ENCODE measurements around the gene GPHN. TPM values are rescaled to one million over a fixed set of nuclear protein-coding genes. Genes with fewer than 3 reads are reported as not detected.

GPHN gene
- total RNA-seq, result 10 to 100 TPM; 16.0 to 17.6 TPM

- Mint-ChIP-seq H3K9me3 (no peaks in the 10 kb centered on the region), H3K27me3 (peaks cover 11% of the 10 kb centered on the region), H3K27ac (peak within 1 kb of the TSS; percentile 94), H3K4me3 (peak within 1 kb of the TSS; percentile 98), H3K36me3 (peaks cover 1% of the 10 kb centered on the region), H3K4me1 (peaks cover 24% of the 10 kb centered on the region)
- DNase-seq (peak; percentile 89), ATAC-seq (ENCODE audit: low read depth) (peak; percentile 97)
- POLR2A ChIA-PET, result interaction anchor here (0.8 to 2.6 kb wide), 3 partner anchors 9 to 1405 kb away, joined by 3 to 16 read pairs (median 10); partner anchors contain the start of gene MAX
Observed at GRCh38 chr14:66507722-66508546, at the start of gene GPHN. GPHN (plus strand) TSS chr14:66508147.

- Mint-ChIP-seq H3K4me3 (no peak overlapping the region), H3K9me3 (peaks cover 1% of the 10 kb centered on the region), H3K36me3 (no peaks in the 10 kb centered on the region), H3K27me3 (no peaks in the 10 kb centered on the region), H3K4me1 (no peaks in the 10 kb centered on the region), H3K27ac (no peak overlapping the region)
- no peak for DNase-seq
- POLR2A ChIA-PET, result no interaction called here
- ATAC-seq (ENCODE audit: low read depth), result no peak
Observed at GRCh38 chr14:66459603-66460002, 48.3 kb upstream of the GPHN start.

DNA sequence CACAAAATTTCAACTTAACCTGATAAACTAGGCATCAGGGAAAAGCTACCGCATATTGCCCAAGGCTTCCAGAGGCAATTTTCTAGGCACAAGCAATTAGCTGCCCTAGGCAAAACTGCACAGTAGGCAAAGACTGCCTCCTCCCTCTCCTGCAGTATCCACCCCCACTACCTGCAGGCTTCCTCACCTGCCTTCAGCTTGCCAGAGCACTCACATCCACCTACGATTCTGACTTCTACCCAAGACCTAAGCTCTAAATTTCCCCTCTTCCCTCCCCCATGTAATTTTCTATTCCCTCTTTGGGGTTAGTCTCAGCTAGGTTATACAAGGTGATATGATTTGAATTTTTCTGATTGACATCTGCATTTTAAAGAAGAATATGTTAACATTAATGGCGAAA lies 43.7 kb upstream of the GPHN start:
- DNase-seq, result no peak
- H3K4me1 Mint-ChIP-seq, result no peaks in the 10 kb centered on the region

DNA sequence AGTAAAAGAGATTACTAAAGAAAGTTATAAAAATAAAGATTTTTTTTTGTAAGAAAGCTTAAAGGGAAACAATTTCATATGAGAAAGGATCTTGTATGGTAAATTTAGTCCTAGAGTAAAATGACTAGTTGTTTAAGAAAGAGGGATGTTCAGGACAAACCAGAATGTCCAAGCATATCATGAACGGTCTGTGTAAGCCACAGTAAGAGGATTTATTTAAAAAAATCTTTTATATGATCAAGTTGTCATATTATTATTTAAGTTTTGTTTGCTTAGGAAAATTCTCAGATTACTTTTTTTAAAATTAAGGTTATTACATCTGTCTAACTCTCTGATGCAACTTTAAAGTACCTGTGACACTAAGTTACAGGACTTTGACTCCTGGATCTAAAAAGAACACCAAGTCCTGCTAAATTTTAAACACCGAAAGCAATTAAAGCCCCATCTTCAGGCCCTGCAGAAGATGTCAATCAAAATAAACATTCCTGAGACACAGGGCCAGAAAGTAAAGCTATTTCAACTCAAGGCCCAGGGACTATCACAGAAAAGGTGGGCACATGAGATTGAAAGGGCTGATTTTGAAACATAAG lies 39.1 kb upstream of the GPHN start:
- no peaks in the 10 kb centered on the region for H3K4me1 Mint-ChIP-seq
- H3K9me3 Mint-ChIP-seq, result peaks cover 16% of the 10 kb centered on the region
- H3K27ac Mint-ChIP-seq, result no peak overlapping the region

More for the DNA sequence above, 43.7 kb upstream of the GPHN start:
- Mint-ChIP-seq H3K27me3 (no peaks in the 10 kb centered on the region), H3K9me3 (no peaks in the 10 kb centered on the region), H3K4me3 (no peak overlapping the region), H3K27ac (no peak overlapping the region), H3K36me3 (peaks cover 2% of the 10 kb centered on the region)
- ATAC-seq (ENCODE audit: low read depth), result no peak
- POLR2A ChIA-PET, result no interaction called here

GRCh38 chr14:66471584-66471983 lies 36.4 kb upstream of the GPHN start:
- H3K4me1 Mint-ChIP-seq, result no peaks in the 10 kb centered on the region
- H3K9me3 Mint-ChIP-seq, result peaks cover 17% of the 10 kb centered on the region
- POLR2A ChIA-PET, result no interaction called here
- peaks cover 9% of the 10 kb centered on the region for H3K36me3 Mint-ChIP-seq
- no peak overlapping the region for H3K27ac Mint-ChIP-seq
- ATAC-seq (ENCODE audit: low read depth), result no peak
- H3K27me3 Mint-ChIP-seq, result no peaks in the 10 kb centered on the region
- H3K4me3 Mint-ChIP-seq, result no peak overlapping the region
- DNase-seq, result no peak

More for the DNA sequence above, 39.1 kb upstream of the GPHN start:
- ATAC-seq (ENCODE audit: low read depth) (no peak), DNase-seq (no peak)
- H3K4me3 Mint-ChIP-seq, result no peak overlapping the region
- POLR2A ChIA-PET, result no interaction called here
- no peaks in the 10 kb centered on the region for H3K27me3 Mint-ChIP-seq
- peaks cover 10% of the 10 kb centered on the region for H3K36me3 Mint-ChIP-seq

DNA sequence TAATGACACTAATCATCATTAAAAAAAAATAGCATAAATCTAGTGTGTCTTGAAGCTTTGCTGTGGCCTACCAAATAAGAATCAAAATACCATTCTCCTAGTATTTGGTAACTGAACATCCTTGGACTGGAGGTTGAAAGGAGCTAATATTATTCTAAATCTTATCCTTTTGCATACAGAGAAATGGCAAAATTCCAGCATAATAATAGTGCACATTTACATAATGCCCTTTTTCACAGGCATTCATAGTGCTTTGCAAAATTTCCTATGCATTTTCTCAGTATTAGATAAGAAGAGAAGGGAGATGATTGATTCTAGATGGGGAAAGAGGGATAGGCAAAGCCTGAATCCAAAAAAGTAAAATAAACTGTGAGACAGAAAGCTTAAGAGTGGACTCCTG lies 35.7 kb upstream of the GPHN start:
- Mint-ChIP-seq H3K4me1 (no peaks in the 10 kb centered on the region), H3K4me3 (no peak overlapping the region), H3K9me3 (peaks cover 17% of the 10 kb centered on the region), H3K27me3 (no peaks in the 10 kb centered on the region), H3K36me3 (peaks cover 9% of the 10 kb centered on the region), H3K27ac (no peak overlapping the region)
- POLR2A ChIA-PET, result no interaction called here
- DNase-seq (no peak), ATAC-seq (ENCODE audit: low read depth) (no peak)

GRCh38 chr14:66473223-66473622 lies 34.7 kb upstream of the GPHN start:
- Mint-ChIP-seq H3K27me3 (no peaks in the 10 kb centered on the region), H3K4me1 (no peaks in the 10 kb centered on the region), H3K27ac (no peak overlapping the region)

DNA sequence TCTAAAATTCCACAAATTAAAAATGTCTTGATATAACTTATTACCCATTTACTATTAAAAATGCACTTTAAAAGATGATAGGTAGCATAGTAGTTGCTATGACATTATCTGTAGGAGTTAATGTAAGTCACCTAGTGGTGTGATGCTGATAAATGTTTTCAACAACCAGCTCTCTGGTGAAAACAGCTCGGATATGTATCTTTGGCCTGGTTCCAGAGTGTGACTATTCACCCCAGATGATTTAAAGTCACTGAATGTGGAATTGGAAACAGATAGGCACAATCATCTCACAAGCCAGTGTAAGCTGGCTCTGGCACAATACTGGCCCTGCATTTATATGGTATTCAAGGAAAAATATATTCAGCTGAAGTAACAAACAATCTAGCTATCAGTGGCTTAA lies 31.0 kb upstream of the GPHN start:
- H3K27me3 Mint-ChIP-seq, result no peaks in the 10 kb centered on the region
- H3K4me3 Mint-ChIP-seq, result no peak overlapping the region
- DNase-seq (no peak), ATAC-seq (ENCODE audit: low read depth) (no peak)
- peaks cover 9% of the 10 kb centered on the region for H3K9me3 Mint-ChIP-seq
- peaks cover 5% of the 10 kb centered on the region for H3K36me3 Mint-ChIP-seq
- POLR2A ChIA-PET, result no interaction called here
- H3K27ac Mint-ChIP-seq, result no peak overlapping the region
- peaks cover 2% of the 10 kb centered on the region for H3K4me1 Mint-ChIP-seq

More at GRCh38 chr14:66473223-66473622, 34.7 kb upstream of the GPHN start:
- peaks cover 9% of the 10 kb centered on the region for H3K36me3 Mint-ChIP-seq
- peaks cover 17% of the 10 kb centered on the region for H3K9me3 Mint-ChIP-seq
- POLR2A ChIA-PET, result no interaction called here
- no peak overlapping the region for H3K4me3 Mint-ChIP-seq
- no peak for ATAC-seq (ENCODE audit: low read depth)
- DNase-seq, result no peak

DNA sequence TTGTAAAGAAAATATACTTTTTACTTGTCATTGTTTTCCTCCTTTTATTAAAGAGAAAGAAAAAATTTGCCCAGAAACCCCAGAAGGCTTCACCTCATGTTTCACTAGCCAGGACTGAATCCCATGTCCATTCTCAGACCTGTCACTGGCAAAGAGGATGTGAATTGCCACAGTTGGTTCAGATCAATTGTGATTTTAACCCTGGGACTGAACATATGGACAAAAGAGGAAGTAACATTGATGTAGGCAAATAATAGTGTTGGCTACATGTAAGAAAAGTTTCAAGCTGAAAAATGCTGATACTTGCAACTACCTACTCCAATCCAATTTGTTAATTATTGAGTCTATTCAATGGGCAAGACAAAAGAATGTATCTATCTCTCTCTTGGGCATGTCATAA lies 30.4 kb upstream of the GPHN start:
- Mint-ChIP-seq H3K4me1 (peaks cover 2% of the 10 kb centered on the region), H3K9me3 (peaks cover 9% of the 10 kb centered on the region), H3K27me3 (no peaks in the 10 kb centered on the region), H3K27ac (no peak overlapping the region), H3K4me3 (no peak overlapping the region), H3K36me3 (peaks cover 5% of the 10 kb centered on the region)
- POLR2A ChIA-PET, result no interaction called here
- ATAC-seq (ENCODE audit: low read depth), result no peak
- no peak for DNase-seq

GRCh38 chr14:66482873-66483272 lies 25.1 kb upstream of the GPHN start:
- Mint-ChIP-seq H3K36me3 (no peaks in the 10 kb centered on the region), H3K9me3 (no peaks in the 10 kb centered on the region), H3K27me3 (no peaks in the 10 kb centered on the region), H3K27ac (no peak overlapping the region), H3K4me3 (no peak overlapping the region), H3K4me1 (peaks cover 5% of the 10 kb centered on the region)
- POLR2A ChIA-PET, result no interaction called here
- DNase-seq (no peak), ATAC-seq (ENCODE audit: low read depth) (no peak)

DNA sequence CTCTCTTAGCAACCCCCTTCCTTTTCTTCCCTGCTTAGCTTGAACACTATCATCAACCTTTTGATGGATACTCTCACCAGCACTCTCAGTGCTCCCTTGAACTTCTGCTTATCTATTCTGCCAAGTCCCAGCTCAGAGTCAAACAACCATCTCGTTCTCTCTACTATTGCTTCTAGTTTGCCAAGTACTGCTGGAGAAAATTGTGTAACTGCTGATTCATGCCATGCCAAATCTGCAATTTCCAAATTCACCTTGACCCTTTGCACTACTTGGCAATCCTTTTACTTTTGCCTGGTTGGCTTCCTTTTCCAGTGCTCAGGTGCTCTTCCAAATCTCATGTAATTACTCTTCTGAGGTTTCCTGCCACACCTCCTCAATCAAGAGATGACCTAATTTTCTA lies 24.6 kb upstream of the GPHN start:
- Mint-ChIP-seq H3K4me3 (no peak overlapping the region), H3K27me3 (no peaks in the 10 kb centered on the region), H3K4me1 (peaks cover 5% of the 10 kb centered on the region), H3K36me3 (no peaks in the 10 kb centered on the region), H3K9me3 (no peaks in the 10 kb centered on the region), H3K27ac (no peak overlapping the region)
- no peak for ATAC-seq (ENCODE audit: low read depth)
- DNase-seq, result no peak
- POLR2A ChIA-PET, result no interaction called here

GRCh38 chr14:66485029-66485428 lies 22.9 kb upstream of the GPHN start:
- DNase-seq (no peak), ATAC-seq (ENCODE audit: low read depth) (no peak)
- Mint-ChIP-seq H3K4me3 (no peak overlapping the region), H3K4me1 (peaks cover 3% of the 10 kb centered on the region), H3K27me3 (no peaks in the 10 kb centered on the region), H3K9me3 (no peaks in the 10 kb centered on the region), H3K27ac (no peak overlapping the region), H3K36me3 (no peaks in the 10 kb centered on the region)
- POLR2A ChIA-PET, result no interaction called here

- H3K4me1 Mint-ChIP-seq, result peaks cover 3% of the 10 kb centered on the region
- H3K36me3 Mint-ChIP-seq, result no peaks in the 10 kb centered on the region
- DNase-seq, result no peak
- H3K27ac Mint-ChIP-seq, result no peak within 1 kb of the TSS
- ATAC-seq (ENCODE audit: low read depth), result no peak
- H3K4me3 Mint-ChIP-seq, result no peak within 1 kb of the TSS
- no peaks in the 10 kb centered on the region for H3K27me3 Mint-ChIP-seq
- POLR2A ChIA-PET, result no interaction called here
- H3K9me3 Mint-ChIP-seq, result no peaks in the 10 kb centered on the region
Observed at GRCh38 chr14:66485910-66486421, 22.0 kb upstream of the GPHN start, which contains the start of gene CCDC196. CCDC196 (plus strand) TSS chr14:66486371; CDS start chr14:66486503, 132 bp downstream.

GRCh38 chr14:66487164-66487563 lies 20.8 kb upstream of the GPHN start:
- Mint-ChIP-seq H3K4me1 (peaks cover 3% of the 10 kb centered on the region), H3K9me3 (no peaks in the 10 kb centered on the region), H3K4me3 (no peak overlapping the region), H3K27ac (no peak overlapping the region), H3K27me3 (no peaks in the 10 kb centered on the region), H3K36me3 (no peaks in the 10 kb centered on the region)
- DNase-seq (no peak), ATAC-seq (ENCODE audit: low read depth) (no peak)
- POLR2A ChIA-PET, result no interaction called here
